K562 (cell line): ENCODE data around the gene MICU1.

Source experiments
- MCM3 ChIP-seq: fragments of 450-650 bp; IDR thresholded peaks from 2 replicates; pipeline ENCODE4 v1.6.1; 2016
- MYC ChIP-seq, 2 experiments: fragments of 250-450 bp in 1 of 2; sonication (Bioruptor Pico) in 1 of 2; IDR thresholded peaks; 2 replicates each; pipeline versions ENCODE4 v1.5.1 to v1.6.1; 2012 to 2021; ENCODE audit warnings: low read depth in 2 of 2, borderline replicate concordance in 1 of 2, improper control_type of control experiment in 1 of 2, low read length in 1 of 2, mild to moderate bottlenecking in 1 of 2, moderate library complexity in 1 of 2
- RAD51 ChIP-seq: fragments of 450-650 bp; IDR thresholded peaks from 2 replicates; pipeline ENCODE4 v1.7.1; 2016; ENCODE audit warnings: low read depth, mild to moderate bottlenecking, borderline replicate concordance
- SMAD3 ChIP-seq: fragments of 450-650 bp; formaldehyde crosslinking; conservative IDR thresholded peaks from 2 replicates; pipeline ENCODE4 v1.4.0; 2020; ENCODE audit warnings: mild to moderate bottlenecking
- STAG1 ChIP-seq: sonication (generic); formaldehyde crosslinking; IDR thresholded peaks from 2 replicates; pipeline ENCODE4 v1.5.0; 2020; ENCODE audit warnings: missing genetic modification reagents, borderline replicate concordance
- ZKSCAN8 ChIP-seq: fragments of 200-800 bp; sonication (Bioruptor generic); IDR thresholded peaks from 2 replicates; pipeline ENCODE4 v1.6.1; 2016; ENCODE audit warnings: missing genetic modification characterization, missing compliant biosample characterization
- ZNF174 ChIP-seq: fragments of 250-450 bp; sonication (Bioruptor Pico); IDR thresholded peaks from 2 replicates; pipeline ENCODE4 v1.4.0; 2020; ENCODE audit warnings: mild to moderate bottlenecking
- ZNF589 ChIP-seq: fragments of 200-800 bp; sonication (Bioruptor generic); IDR thresholded peaks from 2 replicates; pipeline ENCODE4 v1.6.1; 2016; ENCODE audit warnings: low read depth, missing genetic modification characterization, missing compliant biosample characterization
- TF ChIP-seq, protein P1 (sequence below): fragments of 250-450 bp; sonication (Bioruptor Pico); IDR thresholded peaks from 2 replicates; pipeline ENCODE4 v1.5.0; 2020; ENCODE audit warnings: mild to moderate bottlenecking, borderline replicate concordance
- TF ChIP-seq, protein P2 (sequence below): sonication (generic); formaldehyde crosslinking; IDR thresholded peaks from 2 replicates; pipeline ENCODE4 v1.9.0; 2022; ENCODE audit warnings: mild to moderate bottlenecking, missing genetic modification reagents
- TF ChIP-seq, protein P3 (sequence below): fragments of 250-450 bp; sonication (Bioruptor Pico); IDR thresholded peaks from 2 replicates; pipeline ENCODE4 v1.8.0; 2021; ENCODE audit warnings: borderline replicate concordance, mild to moderate bottlenecking, moderate library complexity; ENCODE audit not compliant: poor library complexity, severe bottlenecking
- TF ChIP-seq, protein P4 (sequence below): sonication (generic); formaldehyde crosslinking; IDR thresholded peaks from 2 replicates; pipeline ENCODE4 v1.8.1; 2022; ENCODE audit warnings: missing genetic modification reagents
- TF ChIP-seq, protein P5 (sequence below): sonication (generic); formaldehyde crosslinking; IDR thresholded peaks from 2 replicates; pipeline ENCODE4 v1.8.1; 2023; ENCODE audit warnings: mild to moderate bottlenecking, missing genetic modification reagents

DNA sequence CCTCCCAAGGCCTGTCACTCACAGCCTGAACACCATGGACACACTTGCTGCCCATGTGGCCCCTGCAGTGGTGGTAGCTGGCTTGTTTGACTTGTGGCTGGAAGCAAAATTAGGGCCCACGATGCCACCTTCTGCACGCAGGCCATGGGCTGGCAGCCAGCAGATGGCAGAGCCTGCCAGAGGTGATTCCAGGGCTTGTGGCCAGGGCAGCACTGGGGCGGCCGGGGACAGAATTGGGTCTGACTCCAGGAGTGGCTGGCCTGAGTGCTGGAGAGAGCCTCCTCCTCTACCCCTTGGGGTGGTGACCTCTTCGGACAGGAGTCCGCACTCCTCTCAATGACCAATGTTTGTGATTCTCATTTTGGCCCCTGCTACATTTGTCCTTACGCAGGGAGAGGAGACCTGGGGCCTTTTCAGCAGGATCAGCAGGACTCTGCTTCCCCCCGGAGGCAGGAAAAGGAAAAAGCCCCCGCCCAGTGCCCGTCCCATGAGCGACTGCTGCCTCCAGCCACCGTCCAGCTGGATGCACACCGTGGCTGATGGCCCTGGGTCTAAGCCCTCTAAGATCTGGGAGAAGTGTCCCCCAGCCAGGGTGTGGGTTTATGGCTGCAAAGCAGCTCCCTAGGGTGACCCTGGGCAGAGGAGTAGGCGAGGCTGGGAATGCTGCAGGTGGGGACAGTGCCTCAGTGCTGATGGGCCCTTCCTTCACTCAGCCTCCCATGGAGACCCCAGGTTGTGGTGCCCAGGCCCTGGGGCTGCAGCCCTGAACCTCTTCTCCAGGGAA is 297.6 kb downstream of the MICU1 start:
- TF ChIP-seq STAG1 (CRISPR knock-in tag): peak; percentile 94
- TF ChIP-seq, protein P1, sequence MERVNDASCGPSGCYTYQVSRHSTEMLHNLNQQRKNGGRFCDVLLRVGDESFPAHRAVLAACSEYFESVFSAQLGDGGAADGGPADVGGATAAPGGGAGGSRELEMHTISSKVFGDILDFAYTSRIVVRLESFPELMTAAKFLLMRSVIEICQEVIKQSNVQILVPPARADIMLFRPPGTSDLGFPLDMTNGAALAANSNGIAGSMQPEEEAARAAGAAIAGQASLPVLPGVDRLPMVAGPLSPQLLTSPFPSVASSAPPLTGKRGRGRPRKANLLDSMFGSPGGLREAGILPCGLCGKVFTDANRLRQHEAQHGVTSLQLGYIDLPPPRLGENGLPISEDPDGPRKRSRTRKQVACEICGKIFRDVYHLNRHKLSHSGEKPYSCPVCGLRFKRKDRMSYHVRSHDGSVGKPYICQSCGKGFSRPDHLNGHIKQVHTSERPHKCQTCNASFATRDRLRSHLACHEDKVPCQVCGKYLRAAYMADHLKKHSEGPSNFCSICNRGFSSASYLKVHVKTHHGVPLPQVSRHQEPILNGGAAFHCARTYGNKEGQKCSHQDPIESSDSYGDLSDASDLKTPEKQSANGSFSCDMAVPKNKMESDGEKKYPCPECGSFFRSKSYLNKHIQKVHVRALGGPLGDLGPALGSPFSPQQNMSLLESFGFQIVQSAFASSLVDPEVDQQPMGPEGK (CRISPR knock-in tag): no peak
- no peak for TF ChIP-seq ZNF174 (CRISPR knock-in tag)
- peak; percentile 46; the same call in 1 of the 2 replicates for TF ChIP-seq ZNF589
- TF ChIP-seq, protein P2, sequence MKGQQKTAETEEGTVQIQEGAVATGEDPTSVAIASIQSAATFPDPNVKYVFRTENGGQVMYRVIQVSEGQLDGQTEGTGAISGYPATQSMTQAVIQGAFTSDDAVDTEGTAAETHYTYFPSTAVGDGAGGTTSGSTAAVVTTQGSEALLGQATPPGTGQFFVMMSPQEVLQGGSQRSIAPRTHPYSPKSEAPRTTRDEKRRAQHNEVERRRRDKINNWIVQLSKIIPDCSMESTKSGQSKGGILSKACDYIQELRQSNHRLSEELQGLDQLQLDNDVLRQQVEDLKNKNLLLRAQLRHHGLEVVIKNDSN (CRISPR knock-in tag): no peak; the same call in 1 of the 2 replicates
- TF ChIP-seq MYC (IDR thresholded peaks at IDR 0.05; ENCODE audit: low read depth, low read length): peak; percentile 52
- 0 out of 2 replicates have a peak, but pooled peaks have one; percentile 54 for TF ChIP-seq MYC (CRISPR knock-in tag; IDR thresholded peaks at IDR 0.05; ENCODE audit: borderline replicate concordance, low read depth)
- 0 out of 2 replicates have a peak, but pooled peaks have one; percentile 48 for TF ChIP-seq SMAD3 (CRISPR knock-in tag)
- TF ChIP-seq RAD51: no peak
- no peak for TF ChIP-seq MCM3
- TF ChIP-seq, protein P3, sequence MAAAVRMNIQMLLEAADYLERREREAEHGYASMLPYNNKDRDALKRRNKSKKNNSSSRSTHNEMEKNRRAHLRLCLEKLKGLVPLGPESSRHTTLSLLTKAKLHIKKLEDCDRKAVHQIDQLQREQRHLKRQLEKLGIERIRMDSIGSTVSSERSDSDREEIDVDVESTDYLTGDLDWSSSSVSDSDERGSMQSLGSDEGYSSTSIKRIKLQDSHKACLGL (CRISPR knock-in tag): no peak
- TF ChIP-seq, protein P4, sequence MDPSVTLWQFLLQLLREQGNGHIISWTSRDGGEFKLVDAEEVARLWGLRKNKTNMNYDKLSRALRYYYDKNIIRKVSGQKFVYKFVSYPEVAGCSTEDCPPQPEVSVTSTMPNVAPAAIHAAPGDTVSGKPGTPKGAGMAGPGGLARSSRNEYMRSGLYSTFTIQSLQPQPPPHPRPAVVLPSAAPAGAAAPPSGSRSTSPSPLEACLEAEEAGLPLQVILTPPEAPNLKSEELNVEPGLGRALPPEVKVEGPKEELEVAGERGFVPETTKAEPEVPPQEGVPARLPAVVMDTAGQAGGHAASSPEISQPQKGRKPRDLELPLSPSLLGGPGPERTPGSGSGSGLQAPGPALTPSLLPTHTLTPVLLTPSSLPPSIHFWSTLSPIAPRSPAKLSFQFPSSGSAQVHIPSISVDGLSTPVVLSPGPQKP (CRISPR knock-in tag): no peak
- TF ChIP-seq, protein P5, sequence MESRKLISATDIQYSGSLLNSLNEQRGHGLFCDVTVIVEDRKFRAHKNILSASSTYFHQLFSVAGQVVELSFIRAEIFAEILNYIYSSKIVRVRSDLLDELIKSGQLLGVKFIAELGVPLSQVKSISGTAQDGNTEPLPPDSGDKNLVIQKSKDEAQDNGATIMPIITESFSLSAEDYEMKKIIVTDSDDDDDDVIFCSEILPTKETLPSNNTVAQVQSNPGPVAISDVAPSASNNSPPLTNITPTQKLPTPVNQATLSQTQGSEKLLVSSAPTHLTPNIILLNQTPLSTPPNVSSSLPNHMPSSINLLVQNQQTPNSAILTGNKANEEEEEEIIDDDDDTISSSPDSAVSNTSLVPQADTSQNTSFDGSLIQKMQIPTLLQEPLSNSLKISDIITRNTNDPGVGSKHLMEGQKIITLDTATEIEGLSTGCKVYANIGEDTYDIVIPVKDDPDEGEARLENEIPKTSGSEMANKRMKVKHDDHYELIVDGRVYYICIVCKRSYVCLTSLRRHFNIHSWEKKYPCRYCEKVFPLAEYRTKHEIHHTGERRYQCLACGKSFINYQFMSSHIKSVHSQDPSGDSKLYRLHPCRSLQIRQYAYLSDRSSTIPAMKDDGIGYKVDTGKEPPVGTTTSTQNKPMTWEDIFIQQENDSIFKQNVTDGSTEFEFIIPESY (CRISPR knock-in tag): no peak
- no peak for TF ChIP-seq ZKSCAN8
